DMS 273 (cell line): ENCODE measurements around the gene CROCC.

Experiments
- DNase-seq: peaks from one replicate; lab custom pipeline; 2025; ENCODE audit not compliant: unreplicated experiment; lab: John Stamatoyannopoulos, UW

CROCC gene

DNA sequence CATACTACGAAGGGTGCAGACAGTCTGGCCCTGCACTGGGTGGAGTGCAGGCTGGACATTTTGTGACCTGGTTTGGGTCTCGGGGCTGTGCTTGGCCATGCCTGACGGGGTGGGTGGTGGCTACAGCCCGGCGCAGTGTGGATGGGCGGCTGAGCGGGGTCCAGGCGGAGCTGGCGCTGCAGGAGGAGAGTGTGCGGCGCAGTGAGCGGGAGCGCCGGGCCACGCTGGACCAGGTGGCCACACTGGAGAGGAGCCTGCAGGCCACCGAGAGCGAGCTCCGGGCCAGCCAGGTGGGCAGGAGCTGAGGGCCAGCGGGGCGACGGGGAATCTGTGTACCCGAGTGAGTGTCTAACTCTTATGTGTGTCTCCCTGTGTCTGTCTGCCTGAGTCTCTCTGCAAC lies 44.6 kb downstream of the CROCC start:
- no peak for DNase-seq

DNA sequence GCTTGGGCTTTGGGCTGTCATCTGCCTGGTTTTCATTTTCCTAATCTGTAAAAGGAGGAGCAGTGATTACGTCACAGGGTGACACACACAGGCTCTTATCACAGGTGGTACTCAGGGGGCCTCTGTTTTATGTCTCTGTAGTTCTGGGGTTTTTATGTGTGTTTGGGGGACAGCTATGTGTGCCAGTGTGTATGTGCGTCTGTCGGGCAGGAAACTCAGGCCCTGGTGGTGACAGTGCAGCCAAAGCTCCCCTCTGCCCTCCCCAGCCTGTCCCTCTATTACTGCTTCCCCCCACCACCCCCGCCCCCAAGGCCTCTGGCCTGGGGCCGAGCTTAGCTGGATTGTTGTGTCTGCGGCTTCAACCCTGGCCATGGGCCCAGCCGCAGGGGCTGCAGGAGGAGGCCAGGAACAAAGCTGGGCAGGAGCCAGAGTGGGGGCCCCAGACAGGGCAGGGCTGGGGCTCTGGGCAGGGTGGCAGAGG lies 45.4 kb downstream of the CROCC start:
- DNase-seq: peak; percentile 80

DNA sequence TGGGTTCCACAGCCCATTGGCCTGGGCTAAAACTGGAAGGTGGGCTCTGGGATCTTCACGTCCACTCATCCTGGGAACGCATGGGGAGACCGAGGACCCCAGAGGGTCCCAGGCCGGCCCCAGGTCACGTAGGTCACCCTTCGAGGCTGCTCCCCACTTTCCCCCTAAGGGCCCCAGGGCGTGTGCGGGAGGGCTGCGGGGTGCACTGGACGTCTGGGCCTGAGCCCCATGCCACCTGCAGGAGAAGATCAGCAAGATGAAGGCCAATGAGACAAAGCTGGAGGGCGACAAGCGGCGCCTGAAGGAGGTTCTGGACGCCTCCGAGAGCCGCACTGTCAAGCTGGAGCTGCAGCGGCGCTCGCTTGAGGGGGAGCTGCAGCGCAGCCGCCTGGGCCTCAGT lies 46.2 kb downstream of the CROCC start:
- no peak for DNase-seq

DNA sequence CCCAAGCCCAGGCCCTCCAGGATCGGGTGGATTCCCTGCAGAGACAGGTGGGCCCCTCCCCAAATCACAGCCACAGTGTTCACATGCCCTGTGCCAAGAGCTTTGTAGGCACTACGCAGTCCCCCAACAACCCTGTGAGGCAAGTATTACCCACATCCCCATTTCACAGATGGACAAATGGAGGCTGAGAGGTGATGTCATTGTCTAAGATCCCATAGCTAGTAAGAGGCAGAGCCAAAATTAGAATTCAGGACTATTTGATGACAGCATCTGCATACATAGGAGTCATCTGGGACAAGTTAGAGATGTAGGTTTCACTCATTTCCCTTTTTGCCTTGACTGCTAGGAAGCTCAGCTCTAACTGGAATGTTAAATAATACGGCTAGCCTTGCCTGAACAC lies 46.6 kb downstream of the CROCC start:
- DNase-seq: no peak

DNA sequence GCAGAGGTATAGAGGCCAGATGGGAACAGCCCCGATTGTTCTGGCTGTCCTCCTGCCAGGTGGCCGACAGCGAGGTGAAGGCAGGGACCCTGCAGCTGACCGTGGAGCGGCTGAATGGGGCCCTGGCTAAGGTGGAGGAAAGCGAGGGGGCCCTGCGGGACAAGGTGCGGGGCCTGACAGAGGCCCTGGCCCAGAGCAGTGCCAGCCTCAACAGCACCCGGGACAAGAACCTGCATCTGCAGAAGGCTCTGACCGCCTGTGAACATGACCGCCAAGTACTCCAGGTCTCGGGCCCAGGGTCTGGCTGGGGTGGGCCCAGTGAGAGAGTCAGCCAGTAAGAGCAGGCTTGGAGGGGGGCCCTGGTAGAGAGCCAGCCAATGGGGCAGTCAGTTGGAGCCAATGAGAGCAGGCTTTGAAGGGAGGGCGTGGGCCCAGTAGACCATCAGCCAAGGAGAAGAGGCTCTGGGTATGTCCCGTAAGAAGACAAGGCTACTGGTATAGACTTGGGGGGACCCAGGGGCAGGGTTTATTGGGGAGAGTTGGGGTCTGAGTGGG lies 47.4 kb downstream of the CROCC start:
- no peak for DNase-seq

DNA sequence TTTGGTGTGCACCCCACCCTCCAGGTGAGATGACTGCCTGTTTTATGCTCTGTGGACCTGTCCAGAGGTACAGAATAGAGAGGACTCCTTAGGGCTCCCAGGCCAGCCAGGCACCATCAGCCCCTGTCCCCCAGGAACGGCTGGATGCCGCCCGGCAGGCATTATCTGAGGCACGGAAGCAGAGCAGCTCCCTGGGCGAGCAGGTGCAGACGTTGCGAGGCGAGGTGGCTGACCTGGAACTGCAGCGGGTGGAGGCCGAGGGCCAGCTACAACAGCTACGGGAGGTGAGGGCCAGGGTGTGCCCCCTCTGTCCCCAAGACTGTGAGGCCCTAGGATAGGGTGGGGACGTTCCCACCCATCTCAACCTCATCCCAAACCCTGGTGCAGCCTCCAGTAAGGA lies 47.9 kb downstream of the CROCC start:
- no peak for DNase-seq

DNA sequence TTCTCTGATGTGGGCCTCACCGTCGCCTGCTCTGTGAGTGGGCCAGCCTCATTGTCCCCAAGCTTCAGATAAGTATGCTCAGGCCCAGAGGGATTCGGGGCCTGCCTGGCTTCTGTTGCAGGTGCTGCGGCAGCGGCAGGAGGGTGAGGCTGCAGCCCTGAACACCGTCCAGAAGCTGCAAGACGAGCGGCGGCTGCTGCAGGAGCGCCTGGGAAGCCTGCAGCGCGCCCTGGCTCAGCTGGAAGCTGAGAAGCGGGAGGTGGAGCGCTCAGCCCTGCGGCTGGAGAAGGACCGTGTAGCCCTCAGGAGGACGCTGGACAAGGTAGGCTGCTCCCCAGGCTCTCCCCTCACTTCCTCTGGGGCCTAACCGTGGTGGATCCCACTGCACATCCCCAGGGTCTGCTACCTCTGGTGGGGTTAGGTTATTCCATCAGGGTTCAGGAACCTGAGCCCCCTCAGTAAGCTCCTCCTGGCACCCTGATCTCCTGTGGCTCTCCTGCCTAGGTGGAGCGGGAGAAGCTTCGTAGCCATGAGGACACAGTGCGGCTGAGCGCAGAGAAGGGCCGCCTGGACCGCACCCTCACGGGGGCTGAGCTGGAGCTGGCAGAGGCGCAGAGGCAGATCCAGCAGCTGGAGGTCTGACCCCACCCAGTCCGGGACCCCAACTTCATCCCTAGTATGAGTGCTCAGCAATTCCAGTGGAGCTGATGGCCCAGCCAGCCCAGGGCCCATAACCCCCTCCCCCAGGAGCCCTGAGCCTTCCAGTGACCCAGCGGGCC lies 48.6 kb downstream of the CROCC start:
- DNase-seq: no peak

DNA sequence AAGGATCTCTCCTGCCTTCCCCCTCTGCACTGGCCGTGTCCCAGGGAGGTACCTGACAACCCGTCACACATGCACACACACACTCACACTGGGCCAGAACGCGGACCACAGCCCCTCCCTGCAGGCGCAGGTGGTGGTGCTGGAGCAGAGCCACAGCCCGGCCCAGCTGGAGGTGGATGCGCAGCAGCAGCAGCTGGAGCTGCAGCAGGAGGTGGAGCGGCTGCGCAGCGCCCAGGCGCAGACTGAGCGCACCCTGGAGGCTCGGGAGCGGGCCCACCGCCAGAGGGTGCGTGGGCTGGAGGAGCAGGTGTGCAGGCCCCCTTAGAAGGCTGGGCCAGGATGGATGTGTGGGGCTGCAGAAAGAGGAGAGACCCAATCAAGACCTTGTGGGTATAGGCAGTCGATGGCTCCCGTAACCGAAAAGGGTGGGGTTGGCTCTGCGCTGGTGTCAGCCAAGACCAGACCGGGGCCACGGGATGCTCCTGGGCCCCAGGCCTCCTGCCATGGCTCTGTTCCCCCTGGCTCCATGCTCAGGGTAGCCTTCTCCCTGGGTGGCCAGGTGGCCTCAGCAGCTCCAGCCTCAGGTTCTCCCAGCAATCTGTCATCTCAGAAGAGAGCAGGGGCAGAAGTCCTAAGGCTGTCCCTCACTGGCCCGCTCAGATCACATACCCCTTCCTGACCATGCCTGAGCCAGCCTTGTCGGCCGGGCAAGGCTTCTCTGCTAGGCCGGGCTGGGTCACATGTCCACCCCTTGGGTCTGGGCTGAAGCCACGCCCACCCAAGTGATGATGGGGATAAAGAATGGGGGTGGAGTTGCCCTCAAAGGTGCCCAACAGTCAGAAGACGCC lies 49.8 kb downstream of the CROCC start:
- peak; percentile 92 for DNase-seq

DNA sequence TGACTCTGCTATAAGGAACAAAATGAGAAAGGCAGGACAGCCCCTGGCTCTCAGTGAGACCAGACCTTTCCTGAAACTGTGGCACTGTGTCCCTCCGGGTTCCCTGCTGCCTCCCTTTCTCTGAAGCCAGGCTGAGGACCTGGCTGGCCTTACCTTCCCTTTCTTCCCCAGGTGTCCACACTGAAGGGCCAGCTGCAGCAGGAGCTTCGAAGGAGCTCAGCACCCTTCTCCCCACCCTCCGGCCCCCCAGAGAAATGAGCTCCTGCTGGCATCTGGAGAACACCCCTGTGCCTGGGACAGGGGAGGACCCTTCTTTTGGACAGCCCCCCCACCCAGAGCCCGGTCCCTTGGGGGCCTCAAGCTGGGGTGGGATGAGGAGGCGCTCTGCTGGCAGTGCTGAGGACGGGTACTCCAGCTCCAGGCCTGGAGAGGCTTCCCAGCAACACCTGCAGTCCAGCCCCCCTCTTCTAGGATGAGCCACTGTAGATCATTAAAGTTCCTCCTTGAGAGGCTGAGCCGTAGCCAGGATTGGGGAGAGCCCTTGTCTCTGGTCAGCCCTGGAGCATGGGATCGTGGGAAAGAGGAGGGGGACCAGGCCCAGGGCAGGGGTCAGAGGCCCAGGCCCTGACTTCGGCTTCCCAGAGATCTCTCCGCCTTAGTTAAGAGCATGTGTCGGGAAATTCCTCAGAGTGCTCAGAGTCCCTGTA lies 50.6 kb downstream of the CROCC start:
- no peak for DNase-seq

DNA sequence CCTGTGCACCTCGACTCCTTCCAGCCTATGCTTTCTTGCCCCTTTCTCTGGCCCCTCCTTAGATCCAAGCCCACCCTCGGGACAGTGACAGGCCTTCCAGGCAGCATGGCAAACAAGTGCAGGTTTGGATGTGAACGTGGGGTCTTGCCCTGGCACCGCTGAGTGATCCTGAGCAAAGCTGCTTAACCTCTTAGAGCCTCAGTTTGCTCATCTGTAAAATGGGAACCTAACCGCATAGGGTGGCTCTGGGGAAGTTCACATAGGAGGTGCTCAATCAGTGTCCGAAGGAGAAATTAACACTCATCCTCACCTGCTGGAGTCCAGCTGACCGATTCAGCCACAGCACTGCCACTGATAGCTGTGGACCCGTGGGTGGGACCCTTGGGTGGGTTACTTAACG lies 51.5 kb downstream of the CROCC start:
- no peak for DNase-seq

DNA sequence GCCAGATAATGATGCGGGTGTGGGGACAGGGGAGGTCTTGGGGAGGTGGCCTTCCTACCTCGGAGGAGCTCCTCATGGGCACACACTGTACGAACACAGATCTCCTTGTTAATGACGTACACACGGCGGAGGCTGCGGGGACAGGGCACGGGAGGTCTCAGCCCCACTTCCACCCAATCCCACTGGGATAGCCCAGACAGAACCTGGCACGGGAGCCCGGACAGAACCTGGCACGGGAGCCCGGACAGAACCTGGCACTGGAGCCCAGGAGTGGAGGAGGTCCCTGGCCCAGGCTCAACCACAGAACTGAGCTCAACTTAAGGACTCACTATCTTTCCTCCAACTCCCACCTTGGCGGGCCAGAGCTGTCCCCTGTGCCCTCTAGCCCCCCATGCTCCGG lies 53.5 kb downstream of the CROCC start:
- DNase-seq: no peak

DNA sequence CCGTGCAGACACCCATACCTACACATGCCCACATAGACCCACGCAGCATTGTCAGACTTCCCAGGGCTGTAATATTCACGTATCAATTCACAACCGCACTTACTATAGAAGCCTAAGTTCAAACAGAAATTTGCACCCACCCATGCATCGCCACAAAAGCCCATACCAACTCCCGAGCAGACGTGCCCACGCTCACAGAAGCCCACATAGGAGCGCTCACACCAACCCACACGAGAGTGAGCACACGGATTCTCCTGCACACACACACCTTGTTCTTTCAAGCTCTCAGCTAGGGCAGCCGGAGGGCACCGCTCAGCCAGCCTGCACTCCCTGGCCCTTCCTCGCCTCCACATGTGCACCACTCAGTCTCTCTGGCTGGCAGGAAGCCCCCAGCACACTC lies 54.1 kb downstream of the CROCC start:
- no peak for DNase-seq

DNA sequence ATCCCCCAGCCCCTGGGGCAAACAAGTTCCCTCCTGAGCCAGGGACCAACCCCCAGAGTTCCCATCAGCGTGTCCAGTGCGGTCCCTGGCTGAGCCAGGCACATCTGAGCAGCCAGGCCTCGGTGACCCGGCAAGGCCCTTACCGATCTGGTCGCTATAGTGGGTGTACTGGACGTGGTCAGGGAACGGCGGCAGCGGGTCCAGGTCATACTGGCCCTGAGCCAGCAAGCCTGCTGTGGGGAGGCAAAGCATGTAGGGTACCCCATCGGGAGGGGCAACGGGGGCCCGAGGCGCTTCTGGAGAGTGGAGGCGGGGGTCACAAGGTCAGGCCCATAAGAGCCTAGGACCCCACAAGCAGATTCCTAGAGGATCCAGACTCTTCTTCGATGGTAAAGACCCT lies 55.2 kb downstream of the CROCC start:
- DNase-seq: no peak

DNA sequence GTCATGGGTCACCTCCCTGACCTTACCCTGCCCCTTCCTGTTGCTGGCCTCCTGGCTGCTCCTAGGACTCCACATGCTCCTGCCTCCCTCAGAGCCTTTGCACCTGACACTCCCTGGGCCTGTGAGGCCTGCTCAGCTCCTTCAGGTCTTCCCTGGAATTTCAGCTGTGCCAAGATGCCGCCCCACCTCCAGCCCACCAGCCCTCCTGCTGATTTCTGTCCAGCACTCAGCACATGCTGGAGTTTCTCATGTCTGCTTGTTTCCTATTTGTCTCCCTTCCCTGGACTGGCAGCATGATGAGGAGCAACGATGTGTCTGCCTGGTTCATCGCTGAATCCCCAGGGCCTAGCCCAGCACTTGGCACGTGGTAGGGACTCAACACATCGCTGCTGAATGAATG lies 55.6 kb downstream of the CROCC start:
- no peak for DNase-seq

DNA sequence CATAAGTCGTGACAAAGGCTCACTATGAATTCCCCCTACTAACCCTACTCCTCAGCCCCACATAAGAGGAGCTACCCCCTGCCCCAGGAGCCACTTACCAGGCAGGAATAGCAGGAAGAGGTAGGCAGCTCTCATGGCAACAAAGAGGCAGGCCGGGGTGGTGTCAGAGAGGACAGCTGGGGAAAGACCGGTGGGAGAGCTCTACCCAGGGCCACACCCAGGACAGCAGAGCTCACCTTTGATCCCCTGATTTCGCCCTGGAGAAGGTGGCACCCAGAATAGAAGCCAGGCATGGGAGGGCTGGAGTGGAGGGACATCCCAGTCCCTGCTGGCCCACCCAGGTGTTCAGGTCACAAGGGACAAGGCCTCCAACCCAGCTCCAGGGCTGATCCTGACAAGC lies 56.4 kb downstream of the CROCC start:
- DNase-seq: no peak

DNA sequence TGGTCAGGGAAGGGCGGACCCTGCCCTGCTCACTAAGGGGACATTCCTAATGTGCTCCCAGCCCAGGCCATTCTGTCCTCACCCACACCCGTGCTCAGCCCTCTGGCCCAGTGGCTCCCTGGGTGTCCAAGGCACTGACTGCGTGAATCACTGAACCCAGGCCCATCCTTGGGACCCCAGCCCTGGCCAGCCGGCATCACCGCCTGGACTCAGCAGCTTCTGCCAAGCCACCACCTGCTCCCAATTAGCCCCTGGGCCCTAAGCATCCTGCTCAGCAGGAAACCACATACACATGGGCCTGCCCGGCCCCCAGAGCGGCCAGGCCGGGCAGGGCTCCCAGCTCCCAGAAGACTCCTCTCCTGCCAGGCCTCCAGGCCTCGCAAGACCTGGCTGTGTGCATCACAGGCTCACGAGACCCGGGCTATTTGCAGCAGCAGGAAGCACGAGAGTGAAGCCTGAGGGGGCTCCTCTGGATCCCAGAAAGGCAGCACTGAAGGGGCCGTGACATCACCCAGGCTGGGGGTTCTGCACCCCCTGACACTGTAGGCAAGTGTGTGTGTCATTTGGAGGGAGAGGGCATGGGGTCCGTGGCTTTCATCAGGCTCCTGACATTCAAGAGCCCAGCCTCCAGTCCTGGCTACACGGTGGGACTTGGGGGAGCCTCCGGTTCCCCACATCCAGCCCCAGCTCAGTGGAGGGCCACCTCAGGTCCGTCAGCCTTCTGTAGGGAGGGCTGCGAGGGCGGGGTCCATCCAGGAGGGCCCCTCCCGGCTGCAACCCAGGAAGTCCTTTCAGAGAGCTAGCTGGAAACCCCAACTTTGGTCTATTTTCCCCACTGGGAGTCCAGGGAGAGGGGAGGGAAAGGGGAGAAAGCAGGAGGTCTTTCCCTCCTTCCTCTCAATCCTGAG lies 57.1 kb downstream of the CROCC start:
- no peak for DNase-seq

DNA sequence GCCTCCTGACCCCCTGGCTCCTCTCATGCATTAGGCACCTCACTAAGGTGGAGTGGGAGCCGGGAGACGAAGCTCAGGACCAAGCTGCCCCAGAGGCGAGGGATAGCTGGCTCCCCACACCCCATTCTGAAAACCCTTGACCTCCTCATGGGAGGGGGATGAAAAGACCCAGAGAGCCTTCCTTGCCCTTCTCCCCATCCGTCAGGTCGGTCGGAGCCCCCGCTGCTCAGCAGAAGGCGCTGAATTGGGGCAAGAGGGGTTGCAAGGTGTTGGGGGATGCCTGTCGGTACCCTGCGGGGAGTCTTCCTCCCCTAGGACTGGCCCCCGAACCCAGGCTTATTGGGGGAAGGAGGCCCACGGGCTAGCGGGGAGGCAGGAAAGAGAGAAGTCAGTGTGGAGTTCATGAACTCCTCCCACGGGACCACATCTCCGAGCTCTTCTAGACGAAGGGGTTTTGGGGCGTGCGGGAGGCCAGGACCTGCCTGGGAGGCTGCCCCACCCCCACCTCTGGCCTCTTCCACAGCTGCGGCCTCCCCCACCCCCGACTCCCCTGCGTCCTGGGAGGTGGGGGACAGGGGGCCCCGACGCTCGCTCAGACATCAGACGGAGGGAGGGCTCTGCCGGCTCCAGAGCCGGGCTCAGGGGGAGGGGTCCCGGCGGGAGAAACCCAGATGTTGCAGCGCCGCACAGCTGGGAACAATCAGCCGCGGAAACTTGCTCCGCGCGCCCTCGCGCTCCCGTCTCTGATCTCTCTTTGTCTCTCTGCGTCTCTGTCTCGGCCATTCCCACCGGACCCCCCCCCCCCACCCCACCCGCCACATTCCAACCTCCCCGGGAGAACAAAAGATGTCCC lies 58.0 kb downstream of the CROCC start:
- peak; percentile 25 for DNase-seq

DNA sequence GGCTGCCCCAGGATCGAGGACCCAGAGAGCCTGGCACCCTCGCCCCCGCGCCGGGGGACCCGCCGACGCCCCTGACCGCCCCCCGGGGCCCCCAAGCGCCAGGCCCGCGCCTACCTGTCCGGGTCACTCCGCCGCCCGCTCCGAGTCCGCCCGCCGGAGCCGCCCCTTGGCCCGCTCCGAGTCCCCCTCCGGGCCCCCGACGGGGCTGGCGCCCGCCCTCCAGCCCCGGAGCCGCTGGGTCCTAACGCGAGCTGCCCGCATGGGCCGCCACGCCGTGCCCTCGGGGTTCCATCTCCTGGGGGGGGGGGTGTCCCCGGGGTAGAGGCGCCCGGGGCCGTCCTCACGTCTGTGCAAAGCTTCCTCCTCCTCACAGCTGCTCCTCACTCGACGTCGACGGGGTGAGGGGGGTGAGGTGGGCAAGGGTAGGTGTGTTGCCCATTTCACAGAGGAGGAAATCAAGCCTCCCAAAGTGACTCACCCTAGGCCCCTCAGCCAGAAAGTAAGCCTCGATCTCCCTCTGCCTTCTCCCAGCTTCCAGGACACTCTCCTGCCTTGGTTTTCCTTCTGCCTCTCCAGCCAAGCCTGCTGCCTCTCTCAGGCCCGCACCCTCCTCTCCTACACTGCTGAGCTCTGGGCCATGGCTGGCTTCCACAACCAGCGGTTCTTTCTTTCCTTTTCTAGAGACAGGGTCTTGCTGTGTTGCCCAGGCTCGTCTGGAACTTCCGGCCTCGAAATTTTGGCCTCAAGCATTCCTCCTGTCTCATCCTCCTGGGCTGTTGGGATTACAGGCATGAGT lies 58.9 kb downstream of the CROCC start, which contains the start of gene MFAP2:
TSS of gene MFAP2 (minus strand) at position 148 of the 796 bp plus-strand sequence. CDS start 2,347 bp downstream, outside the sequence.
- peak; percentile 23 for DNase-seq
